Stimulated activated CD4-positive, alpha-beta T cell treated with anti-CD3 and anti-CD28 coated beads, Interleukin-4, amount 100 ng/mL, for 24 hours (primary cell): ENCODE results near the gene SNAI1.

Experiments
- DNase-seq: peaks from one replicate; pipeline ENCODE4 v3.0.0-alpha.2; 2020

SNAI1 gene

GRCh38 chr20:50014570-50015562 is 32.1 kb downstream of the SNAI1 start:
- no peak for DNase-seq

DNA sequence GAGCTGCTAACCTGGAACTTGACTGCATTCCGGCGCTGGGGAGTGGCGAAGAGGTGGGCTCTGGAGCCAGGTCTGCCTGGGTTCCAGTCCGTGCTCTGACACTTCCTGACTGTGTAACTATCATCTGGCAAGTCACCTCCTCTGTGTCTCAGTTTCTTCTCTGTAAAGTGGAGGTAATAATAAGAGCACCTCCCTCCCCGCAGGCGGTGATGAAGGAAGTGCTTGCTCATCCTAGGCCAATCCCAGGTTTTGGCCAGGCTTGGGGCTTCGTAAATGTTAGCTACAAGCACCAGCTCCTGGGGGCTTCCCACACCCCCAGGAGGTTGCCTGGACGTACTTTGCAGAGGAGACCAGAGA is 32.8 kb downstream of the SNAI1 start:
- DNase-seq, result no peak

DNA sequence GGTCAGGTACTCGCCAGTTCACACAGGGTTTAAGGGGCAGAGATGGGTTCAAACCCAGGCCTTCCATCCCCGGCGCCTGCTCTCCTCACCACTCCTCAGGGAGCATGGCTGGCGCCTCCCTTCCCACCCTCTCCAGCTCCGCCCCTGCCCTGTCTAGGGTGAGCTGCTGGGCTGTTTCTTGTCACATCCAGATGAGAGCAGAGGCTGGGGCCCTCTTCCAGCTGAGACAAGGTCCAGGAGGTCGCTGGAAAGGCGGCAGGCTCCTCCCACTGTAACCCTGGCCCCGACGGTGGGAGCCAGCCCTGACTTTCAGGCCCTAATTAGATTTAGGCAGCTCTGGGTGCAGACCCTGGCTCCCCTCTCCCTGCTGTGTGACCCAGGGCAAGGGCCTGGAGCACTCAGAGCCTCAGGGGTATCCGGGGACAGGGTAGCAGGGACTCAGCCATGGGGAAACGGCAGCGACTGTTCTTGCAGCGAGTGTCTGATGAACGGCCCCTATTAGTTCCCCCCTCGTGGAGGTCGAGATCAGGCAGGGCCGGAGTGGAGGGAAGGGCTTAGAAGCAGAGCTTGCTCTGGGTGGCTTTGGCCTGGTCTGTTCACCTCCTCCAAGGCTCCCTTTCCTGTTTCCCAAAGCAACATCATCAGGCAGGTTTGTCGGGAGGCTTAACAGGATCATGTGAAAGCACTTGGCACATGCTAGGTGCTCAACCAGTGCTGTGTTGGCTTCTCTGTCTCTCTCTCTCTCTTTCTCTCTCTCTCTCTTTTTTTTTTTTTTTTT is 33.4 kb downstream of the SNAI1 start:
- no peak for DNase-seq

DNA sequence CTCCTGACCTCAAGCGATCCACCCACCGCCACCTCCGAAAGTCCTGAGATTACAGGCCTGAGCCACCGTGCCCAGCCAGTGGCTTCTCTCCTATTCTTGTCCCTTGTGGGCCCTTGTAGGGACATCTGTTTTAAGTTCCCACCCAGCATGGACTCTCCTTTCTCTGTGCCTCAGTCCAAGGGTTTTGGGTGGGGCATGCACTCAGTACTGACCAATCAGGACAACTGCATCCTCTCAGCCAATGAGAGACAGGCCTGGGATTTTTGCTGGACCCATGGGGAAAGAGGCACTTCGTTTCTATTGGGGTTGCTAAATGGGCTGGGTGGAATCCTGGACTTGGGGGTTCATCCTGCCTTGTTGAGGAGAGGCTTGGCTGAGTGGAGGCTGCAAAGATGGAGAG is 34.4 kb downstream of the SNAI1 start:
- DNase-seq, result no peak

DNA sequence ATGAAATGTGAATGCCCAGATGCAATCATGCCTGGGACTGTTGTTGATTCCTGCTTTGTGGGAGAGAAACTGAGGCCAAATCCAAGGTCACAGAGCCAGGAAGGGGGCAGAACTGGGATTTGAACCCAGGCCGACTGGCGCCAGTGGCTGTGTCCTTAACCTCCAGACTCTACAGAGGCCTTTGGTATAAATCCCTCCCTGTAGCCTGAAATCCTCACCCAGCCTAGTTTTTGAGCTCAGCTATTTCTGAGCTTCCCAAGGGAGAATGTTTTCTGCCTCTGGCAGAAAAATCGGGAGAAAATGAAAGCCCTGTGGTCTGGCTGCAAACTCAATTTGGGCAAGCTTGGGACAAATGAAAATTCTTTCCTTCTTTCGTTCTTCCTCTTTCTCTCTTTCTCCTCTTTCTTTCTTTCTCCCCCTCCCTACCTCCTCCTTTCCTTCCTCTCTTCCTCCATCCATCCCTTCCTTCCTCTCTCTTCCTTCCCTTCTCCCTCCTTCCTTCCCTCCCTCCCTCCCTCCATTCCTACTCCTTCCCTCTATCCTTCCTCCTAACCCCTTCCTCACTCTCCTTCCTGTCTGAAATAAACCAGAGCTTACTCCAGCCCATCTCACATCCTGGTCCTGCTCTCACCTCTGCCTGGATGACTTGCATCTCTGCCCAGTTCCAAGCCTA is 34.9 kb downstream of the SNAI1 start:
- DNase-seq, result no peak

DNA sequence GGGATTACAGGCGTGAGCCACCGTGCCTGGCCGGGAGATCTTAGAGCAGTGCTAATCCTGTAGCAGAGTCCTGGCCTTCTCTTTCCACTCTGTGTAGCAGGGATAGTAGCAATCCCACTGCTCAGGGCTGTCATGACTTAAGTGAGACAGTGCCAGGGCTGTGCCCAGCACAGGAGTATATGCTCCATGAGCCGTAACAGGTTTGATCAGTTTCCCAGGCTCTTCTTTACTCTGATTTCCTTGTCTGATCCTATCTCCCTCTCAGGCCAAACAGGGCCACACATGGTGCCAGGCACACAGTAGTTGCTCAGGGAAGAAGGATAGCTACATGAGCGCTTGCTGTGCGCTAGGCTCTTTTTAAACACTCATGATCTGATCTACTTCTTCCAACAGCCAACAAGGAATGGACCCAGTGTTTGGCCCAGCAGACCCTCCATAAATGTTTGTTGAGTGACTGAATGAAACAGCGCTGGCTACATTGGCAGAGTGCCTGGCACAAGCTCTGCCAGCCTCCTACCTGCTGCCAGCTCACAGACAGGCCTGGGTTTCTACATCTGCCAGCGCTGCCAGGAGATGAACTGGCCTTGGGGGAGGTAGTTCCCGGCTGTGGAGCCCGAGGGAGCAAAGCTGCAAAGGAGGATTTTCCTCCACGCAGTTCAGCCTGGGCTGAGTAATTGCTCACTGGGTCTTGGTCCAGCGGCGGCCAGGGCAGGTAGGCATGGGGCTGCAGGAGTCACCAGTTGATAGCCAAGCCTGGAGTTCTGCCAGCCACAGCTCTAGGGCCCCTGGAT is 36.9 kb downstream of the SNAI1 start:
- DNase-seq, result no peak

- no peak for DNase-seq
Observed at GRCh38 chr20:50020288-50020687, 37.5 kb downstream of the SNAI1 start.

DNA sequence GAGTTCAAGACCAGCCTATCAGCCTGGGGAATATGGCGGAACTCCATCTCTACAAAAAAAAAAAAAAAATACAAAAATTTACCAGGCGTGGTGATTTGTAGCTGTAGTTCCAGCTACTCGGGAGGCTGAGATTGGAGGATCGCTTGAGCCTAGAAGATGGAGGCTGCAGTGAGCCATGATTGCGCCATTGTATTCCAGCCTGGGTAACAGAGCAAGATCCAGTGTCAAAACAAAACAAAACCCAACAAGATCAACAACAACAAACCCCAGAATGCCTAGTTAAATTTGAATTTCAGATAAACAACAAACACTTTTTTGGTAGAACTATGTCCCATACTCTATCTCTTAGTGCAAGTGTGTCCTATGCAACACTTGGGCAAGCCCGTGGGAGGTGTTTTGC is 39.9 kb downstream of the SNAI1 start:
- DNase-seq, result no peak

- DNase-seq, result no peak
Observed at GRCh38 chr20:50023116-50023805, 40.5 kb downstream of the SNAI1 start.

- DNase-seq, result no peak
Observed at GRCh38 chr20:50026746-50027575, 44.2 kb downstream of the SNAI1 start.

GRCh38 chr20:50027611-50028105 is 44.9 kb downstream of the SNAI1 start:
- no peak for DNase-seq

GRCh38 chr20:50029083-50029696 is 46.4 kb downstream of the SNAI1 start:
- DNase-seq, result no peak

DNA sequence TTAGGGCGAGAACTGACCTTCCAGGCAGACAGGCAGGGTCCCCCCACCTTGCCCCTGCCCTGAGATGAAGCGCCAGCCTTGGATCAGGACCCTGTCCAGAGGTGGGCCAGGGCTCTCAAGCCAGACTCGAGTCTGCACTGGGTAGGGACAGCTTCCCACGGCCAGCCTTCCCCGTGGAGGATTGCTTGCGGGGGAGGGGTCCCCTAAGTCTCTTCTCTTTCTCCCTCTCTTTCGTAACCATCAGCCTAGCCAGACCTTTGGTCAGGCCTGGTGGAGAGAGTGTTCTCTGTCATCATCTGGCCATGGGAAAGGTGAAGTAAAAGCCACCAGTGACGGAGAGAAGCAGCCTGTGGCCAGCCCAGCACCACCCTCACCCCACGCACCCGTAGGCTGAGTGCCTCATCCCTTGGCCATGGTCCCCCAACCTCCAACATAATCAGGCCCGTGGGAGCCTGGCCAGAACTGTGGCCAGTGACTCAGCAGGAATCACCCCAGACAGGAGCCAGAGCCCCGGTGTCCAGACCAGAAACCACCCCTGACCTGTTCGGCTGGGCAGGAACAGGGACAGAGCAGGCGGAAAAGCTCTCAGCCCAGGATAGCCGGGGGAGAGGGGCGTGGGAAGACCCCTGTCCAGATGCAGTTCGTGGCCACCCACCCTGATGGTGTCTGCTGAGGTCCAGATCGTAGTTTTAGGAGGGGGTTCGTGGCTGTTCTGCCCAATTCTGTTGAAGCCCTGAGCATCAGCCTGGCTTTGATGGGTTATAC is 47.1 kb downstream of the SNAI1 start:
- DNase-seq, result no peak

GRCh38 chr20:50032955-50033666 is 50.3 kb downstream of the SNAI1 start:
- no peak for DNase-seq

DNA sequence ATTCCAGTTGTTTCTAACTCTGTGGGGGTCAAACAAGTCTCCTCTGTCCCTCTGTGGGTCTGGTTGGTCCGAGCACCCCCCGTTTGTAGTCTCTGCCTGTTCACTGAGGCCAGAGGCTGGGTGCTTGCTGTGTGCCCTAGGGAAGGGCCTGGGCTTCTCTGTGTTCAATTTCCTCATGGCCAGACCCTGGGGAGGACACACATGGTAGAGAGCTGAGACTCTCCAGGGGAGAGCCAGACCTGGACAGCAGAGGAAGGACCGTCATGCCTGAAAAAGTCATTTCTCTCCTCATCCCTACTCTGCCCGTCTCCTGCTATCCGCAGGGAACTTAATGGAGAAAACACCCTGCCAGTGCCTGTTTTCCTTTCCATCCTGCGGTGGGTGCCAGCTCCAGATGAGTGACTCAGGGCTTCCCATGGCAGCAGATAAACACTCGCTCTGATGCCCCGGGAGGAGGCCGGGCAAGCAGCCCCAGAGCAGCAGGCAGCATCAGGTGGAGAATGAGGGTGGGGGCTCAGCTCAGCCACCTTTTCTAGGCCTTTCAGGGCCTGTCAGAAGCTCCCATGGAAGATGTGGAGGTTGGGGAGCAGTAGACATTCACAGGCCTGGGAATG is 51.9 kb downstream of the SNAI1 start:
- DNase-seq, result no peak

GRCh38 chr20:50036703-50037102 is 53.9 kb downstream of the SNAI1 start:
- no peak for DNase-seq

- DNase-seq, result no peak
Observed at GRCh38 chr20:50037123-50037522, 54.3 kb downstream of the SNAI1 start.

DNA sequence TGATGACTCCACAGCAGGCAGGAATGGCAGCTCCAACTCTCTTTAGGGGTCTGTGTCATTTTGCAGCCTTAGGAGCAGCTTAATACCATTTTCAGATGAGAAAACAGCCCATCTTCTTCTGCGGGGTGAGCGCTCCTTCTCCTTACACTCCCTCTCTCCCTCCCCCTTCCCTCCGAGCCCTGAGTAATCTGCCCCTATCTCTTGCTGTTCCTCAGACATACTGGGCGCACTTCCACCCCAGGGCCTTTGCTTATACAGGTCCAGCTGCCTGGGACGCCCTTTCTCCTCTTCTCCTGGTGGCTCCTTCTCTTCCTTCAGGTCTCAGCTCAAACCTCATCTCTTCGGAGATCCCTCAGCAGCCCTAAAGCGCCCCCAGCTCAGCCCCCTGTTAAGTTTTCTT is 54.8 kb downstream of the SNAI1 start:
- no peak for DNase-seq
